ENCODE data around the gene WDFY2. TPM values are rescaled to one million over a fixed set of nuclear protein-coding genes. Genes with fewer than 3 reads are reported as not detected.

Gene WDFY2
- total RNA-seq, 1 experiment from 2014 or later: 26.4 TPM

DNA sequence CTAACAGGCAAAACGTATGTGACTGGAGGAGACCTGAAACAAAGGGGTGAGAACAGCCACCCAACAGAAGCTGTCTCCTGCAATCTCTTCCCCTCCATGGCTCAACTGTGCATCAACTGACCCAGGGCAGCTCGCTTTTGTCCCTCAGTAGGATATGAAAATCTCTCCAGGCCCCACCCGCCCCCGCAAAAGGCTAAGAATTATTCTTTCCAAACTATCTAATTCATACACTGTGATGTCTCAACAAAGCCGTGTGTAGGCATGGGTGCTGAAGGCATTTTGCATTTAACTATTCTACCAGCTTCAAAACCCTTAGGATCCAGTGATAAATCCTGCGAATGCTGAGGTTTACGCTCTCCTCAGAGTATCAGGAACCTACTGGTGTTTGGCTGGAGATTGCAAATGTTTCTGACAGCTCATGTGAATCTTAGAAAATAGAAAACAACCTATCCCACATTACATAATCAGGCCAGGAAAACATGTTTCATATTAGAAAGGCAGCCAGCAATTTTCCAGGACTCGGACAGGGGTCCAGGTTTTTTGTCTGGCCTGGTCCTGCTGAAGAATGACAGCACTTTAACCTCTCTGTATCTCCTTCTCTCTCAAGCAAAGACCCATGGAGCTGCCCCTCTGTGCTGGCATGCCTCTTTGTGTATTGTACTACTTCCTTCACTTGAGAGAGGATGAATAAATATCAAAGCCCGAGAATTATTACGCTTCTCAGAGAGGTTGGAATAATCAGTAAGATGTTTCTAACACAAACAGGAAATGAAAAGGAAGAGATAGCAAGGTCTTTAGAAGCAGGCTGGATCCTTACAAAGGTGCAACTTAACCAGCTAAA, 202.4 kb downstream of the WDFY2 start:
- no peaks in the 10 kb centered on the region for H3K27me3 ChIP-seq (ENCODE audit: insufficient read depth, low read length)
- H2BK20ac ChIP-seq (ENCODE audit: low read depth, low read length, poor library complexity, severe bottlenecking): no peak overlapping the region
- H3K18ac ChIP-seq (ENCODE audit: insufficient read length, low read depth, low read length): no peak overlapping the region
- H4K91ac ChIP-seq (ENCODE audit: insufficient read length, low read depth, low read length): no peak overlapping the region
- no peak overlapping the region for H3K4ac ChIP-seq (ENCODE audit: low read depth, low read length)
- H2BK5ac ChIP-seq (ENCODE audit: insufficient read length, low read length): no peak overlapping the region
- no peaks in the 10 kb centered on the region for H3K79me1 ChIP-seq (ENCODE audit: insufficient read depth, low read depth, low read length, poor library complexity, severe bottlenecking)
- H3K4me3 Mint-ChIP-seq: no peak overlapping the region
- peaks cover 11 to 20% of the 10 kb centered on the region in 2 experiments for H3K4me1 Mint-ChIP-seq
- H3K56ac ChIP-seq (ENCODE audit: insufficient read length, low read depth, low read length): no peak overlapping the region
- no peak overlapping the region for H3K27ac ChIP-seq (ENCODE audit: insufficient read length, low read depth, low read length)
- no peak overlapping the region for H3T11ph ChIP-seq (ENCODE audit: low read length)
- no peak overlapping the region for H2BK120ac ChIP-seq (ENCODE audit: low read depth, low read length, poor library complexity, severe bottlenecking)
- H3K36me3 Mint-ChIP-seq (ENCODE audit: insufficient read depth in 1 of 3, low read depth in 3 of 3): peaks cover 2 to 15% (median 4%) of the 10 kb centered on the region in 3 experiments
- H3K27ac Mint-ChIP-seq: peak overlapping the region in 1 of 3 experiments; percentile 42; a peak in 1 of 7 replicates
- DNase-seq: no peak
- no peaks in the 10 kb centered on the region for H3K9me3 ChIP-seq (ENCODE audit: control insufficient read depth, low read depth, low read length)
- TF ChIP-seq, protein P1, sequence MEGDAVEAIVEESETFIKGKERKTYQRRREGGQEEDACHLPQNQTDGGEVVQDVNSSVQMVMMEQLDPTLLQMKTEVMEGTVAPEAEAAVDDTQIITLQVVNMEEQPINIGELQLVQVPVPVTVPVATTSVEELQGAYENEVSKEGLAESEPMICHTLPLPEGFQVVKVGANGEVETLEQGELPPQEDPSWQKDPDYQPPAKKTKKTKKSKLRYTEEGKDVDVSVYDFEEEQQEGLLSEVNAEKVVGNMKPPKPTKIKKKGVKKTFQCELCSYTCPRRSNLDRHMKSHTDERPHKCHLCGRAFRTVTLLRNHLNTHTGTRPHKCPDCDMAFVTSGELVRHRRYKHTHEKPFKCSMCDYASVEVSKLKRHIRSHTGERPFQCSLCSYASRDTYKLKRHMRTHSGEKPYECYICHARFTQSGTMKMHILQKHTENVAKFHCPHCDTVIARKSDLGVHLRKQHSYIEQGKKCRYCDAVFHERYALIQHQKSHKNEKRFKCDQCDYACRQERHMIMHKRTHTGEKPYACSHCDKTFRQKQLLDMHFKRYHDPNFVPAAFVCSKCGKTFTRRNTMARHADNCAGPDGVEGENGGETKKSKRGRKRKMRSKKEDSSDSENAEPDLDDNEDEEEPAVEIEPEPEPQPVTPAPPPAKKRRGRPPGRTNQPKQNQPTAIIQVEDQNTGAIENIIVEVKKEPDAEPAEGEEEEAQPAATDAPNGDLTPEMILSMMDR (conservative IDR thresholded peaks at IDR 0.05): no peak
- no peak overlapping the region for H3K4me2 ChIP-seq (ENCODE audit: insufficient read depth, insufficient read length, low read length)
- no peak overlapping the region for H2BK12ac ChIP-seq (ENCODE audit: insufficient read length, low read depth, low read length)
- H4K5ac ChIP-seq (ENCODE audit: insufficient read length, low read depth, low read length): no peak overlapping the region
- H4K20me1 ChIP-seq (ENCODE audit: control insufficient read depth, insufficient read depth, insufficient read length): no peaks in the 10 kb centered on the region
- WGBS (ENCODE audit: extremely low coverage, insufficient read length, low lambda C conversion rate): no CpG with 5 or more reads among the region's 10 CpGs
- no peaks in the 10 kb centered on the region for H3K23me2 ChIP-seq (ENCODE audit: insufficient read length, low read depth, low read length, poor library complexity, severe bottlenecking)
- H4K8ac ChIP-seq (replicated peaks; ENCODE audit: insufficient read length, low read depth, low read length): no peak overlapping the region
- no peak overlapping the region for H2AFZ ChIP-seq (ENCODE audit: low read length)
- no peaks in the 10 kb centered on the region for H3K27me3 Mint-ChIP-seq (ENCODE audit: low read depth)
- H3K23ac ChIP-seq (ENCODE audit: insufficient read length, low read depth, low read length): no peak overlapping the region
- H2BK15ac ChIP-seq (ENCODE audit: low read depth, low read length): no peak overlapping the region
- no peak overlapping the region for H3K9ac ChIP-seq (ENCODE audit: extremely low read depth, insufficient read length, low read length)
- no peaks in the 10 kb centered on the region for H3K9me3 Mint-ChIP-seq
- no peak overlapping the region for H2AK5ac ChIP-seq (ENCODE audit: insufficient read length, low read length)
- no peaks in the 10 kb centered on the region for H3K4me1 ChIP-seq (ENCODE audit: insufficient read depth, low read length)
- H3K79me2 ChIP-seq (ENCODE audit: insufficient read depth, low read length): no peaks in the 10 kb centered on the region
- H3K14ac ChIP-seq (ENCODE audit: insufficient read depth, low read length): no peak overlapping the region
